Vagina (tissue), 2 donors: ENCODE results near the gene ZNF248.

Experiments
- CTCF ChIP-seq, 3 experiments: fragments of 450-650 bp in 2 of 3; fragments of 200-600 bp in 1 of 3; sonication (generic) in 1 of 3; IDR thresholded peaks; one replicate each; pipeline ENCODE4 v1.5.1; 2017 to 2019; ENCODE audit warnings: antibody characterized with exemption in 3 of 3, mild to moderate bottlenecking in 2 of 3, moderate library complexity in 2 of 3
- POLR2A ChIP-seq, 2 donors: fragments of 450-650 bp; IDR thresholded peaks; one replicate each; pipeline ENCODE4 v1.6.1; 2017; ENCODE audit warnings: antibody characterized with exemption in 2 of 2, mild to moderate bottlenecking in 2 of 2, moderate library complexity in 2 of 2

- no peak for TF ChIP-seq CTCF (IDR thresholded peaks at IDR 0.05)
- no peak for TF ChIP-seq POLR2A (IDR thresholded peaks at IDR 0.05)
These were observed 37.6 kb downstream of the ZNF248 start for GRCh38 chr10:37819797-37820196.
